GM12873 (cell line): Measurements from ENCODE around the gene ROR2.

Experiments used
- TF ChIP-seq, protein P1 (sequence below): IDR thresholded peaks from 2 replicates; pipeline ENCODE4 v1.5.1; 2012; ENCODE audit warnings: low read depth, mild to moderate bottlenecking, moderate library complexity, low read length, control low read depth; ENCODE audit not compliant: insufficient read depth; ENCODE audit errors: missing control alignments

Gene ROR2

DNA sequence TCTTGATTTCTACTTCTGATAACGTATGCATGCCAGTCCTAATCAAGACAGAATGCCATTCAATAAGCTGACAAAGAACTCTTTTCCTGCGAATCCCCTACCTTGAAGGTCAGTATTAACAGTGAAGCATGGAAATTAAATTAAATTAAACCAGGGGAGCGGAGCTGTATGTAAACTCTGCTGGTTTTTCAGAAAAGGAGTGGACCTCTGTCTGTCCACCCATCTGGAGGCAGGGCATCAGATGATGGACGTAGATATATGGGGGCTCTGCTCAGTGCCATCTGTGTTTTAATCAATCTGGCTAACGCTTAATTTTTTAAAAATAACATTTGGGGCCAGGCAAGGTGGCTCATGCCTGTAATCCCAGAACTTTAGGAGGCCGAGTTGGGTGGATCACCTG lies 101.9 kb downstream of the ROR2 start:
- TF ChIP-seq, protein P1, sequence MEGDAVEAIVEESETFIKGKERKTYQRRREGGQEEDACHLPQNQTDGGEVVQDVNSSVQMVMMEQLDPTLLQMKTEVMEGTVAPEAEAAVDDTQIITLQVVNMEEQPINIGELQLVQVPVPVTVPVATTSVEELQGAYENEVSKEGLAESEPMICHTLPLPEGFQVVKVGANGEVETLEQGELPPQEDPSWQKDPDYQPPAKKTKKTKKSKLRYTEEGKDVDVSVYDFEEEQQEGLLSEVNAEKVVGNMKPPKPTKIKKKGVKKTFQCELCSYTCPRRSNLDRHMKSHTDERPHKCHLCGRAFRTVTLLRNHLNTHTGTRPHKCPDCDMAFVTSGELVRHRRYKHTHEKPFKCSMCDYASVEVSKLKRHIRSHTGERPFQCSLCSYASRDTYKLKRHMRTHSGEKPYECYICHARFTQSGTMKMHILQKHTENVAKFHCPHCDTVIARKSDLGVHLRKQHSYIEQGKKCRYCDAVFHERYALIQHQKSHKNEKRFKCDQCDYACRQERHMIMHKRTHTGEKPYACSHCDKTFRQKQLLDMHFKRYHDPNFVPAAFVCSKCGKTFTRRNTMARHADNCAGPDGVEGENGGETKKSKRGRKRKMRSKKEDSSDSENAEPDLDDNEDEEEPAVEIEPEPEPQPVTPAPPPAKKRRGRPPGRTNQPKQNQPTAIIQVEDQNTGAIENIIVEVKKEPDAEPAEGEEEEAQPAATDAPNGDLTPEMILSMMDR: no peak

- TF ChIP-seq, protein P1: no peak
Observed at GRCh38 chr9:91847581-91848091, 102.4 kb downstream of the ROR2 start.

DNA sequence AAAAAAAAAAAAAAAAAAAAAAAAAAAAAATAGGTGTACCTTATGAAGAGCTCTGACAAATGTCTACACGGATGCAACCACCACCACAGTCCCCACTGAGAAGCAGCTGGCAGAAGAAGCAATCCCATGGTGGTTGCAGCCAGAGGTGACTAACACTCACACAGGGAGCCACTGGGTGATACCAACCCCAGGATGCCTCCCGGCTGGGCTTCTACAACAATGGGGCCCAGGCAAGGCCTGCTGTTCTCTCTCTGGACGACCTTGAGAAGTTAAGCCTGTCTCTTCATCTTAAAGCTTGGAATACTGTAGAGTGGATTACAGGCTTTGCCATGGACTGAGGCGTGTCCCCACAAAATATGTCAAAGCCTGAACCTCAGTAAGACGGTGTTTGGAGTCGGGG lies 104.1 kb downstream of the ROR2 start:
- TF ChIP-seq, protein P1: no peak

DNA sequence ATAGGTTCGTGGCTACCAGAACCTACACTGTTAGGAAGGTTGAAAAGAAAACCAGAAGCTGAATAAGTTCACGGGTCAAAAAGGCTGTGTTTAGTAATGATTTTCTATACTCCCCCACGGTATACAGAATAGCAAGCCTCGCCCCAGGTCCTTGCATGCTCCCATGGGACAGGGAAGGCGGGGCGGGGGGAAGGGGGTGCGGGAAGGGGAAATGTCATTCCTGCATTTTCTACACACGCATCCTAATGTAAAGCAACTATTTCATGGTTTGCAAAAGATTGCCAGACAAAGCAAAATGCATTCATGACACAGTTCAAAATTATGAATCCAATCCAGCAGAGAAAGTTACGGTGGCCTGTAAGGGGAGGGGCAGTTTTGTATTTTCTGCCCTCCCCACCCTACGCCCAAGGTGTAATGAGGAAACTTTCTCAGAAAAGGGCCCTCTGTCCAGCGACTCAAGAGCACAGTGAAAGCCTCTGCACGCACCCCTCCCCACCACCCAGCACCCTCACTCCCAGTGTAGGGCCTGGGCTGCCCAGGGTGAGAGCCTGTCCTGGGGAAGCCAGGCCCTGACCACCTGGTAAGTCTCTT lies 105.2 kb downstream of the ROR2 start:
- TF ChIP-seq, protein P1: no peak

DNA sequence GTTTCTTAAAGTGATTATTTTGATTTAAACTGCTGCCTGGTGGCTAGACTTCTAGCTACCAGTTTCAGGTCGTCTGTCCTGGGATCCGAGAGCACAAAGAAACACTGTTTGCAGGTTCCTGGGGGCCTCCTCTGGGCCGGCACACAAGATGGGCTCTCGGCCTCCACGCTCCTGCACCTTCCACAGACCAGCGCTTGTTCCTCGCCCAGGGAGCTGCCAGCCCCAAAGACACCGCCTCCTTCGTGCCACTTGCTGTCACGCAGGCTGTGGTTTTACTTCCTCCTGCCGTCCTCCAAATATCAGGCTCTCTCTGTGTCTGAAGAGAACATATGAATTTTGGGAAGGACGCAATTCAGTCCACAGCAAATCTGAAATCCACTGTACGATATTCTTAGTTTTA lies 105.8 kb downstream of the ROR2 start:
- TF ChIP-seq, protein P1: no peak

- TF ChIP-seq, protein P1: no peak
Observed at GRCh38 chr9:91843623-91844148, 106.3 kb downstream of the ROR2 start.

- TF ChIP-seq, protein P1: no peak
Observed at GRCh38 chr9:91843093-91843492, 106.9 kb downstream of the ROR2 start.
